GM23338 (cell line): Measurements from ENCODE around the gene CIB1. TPM values are rescaled to one million over a fixed set of nuclear protein-coding genes. Genes with fewer than 3 reads are reported as not detected.

Source experiments
- ATAC-seq: fragments of 200-7000 bp; cut with Tn5 transposase; 3 replicates; pipeline ENCODE4 v1.9.1; 2020
- DNase-seq: peaks from one replicate; pipeline ENCODE4 v3.0.0-alpha.2; 2015; ENCODE audit warnings: low spot score
- H2AFZ ChIP-seq: fragments of 200-600 bp; sonication (generic); 2 replicates; pipeline ENCODE4 v1.8.0; 2016; ENCODE audit warnings: antibody characterized with exemption, mild to moderate bottlenecking, moderate library complexity
- H3F3A ChIP-seq: fragments of 200-600 bp; sonication (generic); replicated peaks from 2 replicates; pipeline ENCODE4 v1.8.0; 2017; ENCODE audit warnings: antibody characterized with exemption, mixed run types, low read depth
- H3K27ac ChIP-seq: fragments of 200-600 bp; sonication (generic); 2 replicates; pipeline ENCODE4 v1.6.1; 2016; ENCODE audit warnings: low read depth
- H3K27me3 ChIP-seq: fragments of 200-600 bp; sonication (generic); 2 replicates; pipeline ENCODE4 v1.8.0; 2016; ENCODE audit warnings: mild to moderate bottlenecking, mixed run types, moderate library complexity; ENCODE audit not compliant: insufficient read depth
- H3K36me3 ChIP-seq: fragments of 200-600 bp; sonication (generic); 2 replicates; pipeline ENCODE4 v1.8.0; 2016; ENCODE audit warnings: mild to moderate bottlenecking; ENCODE audit not compliant: insufficient read depth
- H3K4me1 ChIP-seq: fragments of 200-600 bp; sonication (generic); 2 replicates; pipeline ENCODE4 v1.8.0; 2016; ENCODE audit warnings: mild to moderate bottlenecking, moderate library complexity; ENCODE audit not compliant: insufficient read depth
- H3K4me2 ChIP-seq: fragments of 200-600 bp; sonication (generic); 2 replicates; pipeline ENCODE4 v1.7.1; 2017; ENCODE audit warnings: mixed run types
- H3K4me3 ChIP-seq: fragments of 200-600 bp; sonication (generic); 2 replicates; pipeline ENCODE4 v1.6.1; 2016; ENCODE audit warnings: mixed run types
- H3K79me2 ChIP-seq: fragments of 200-600 bp; sonication (generic); replicated peaks from 2 replicates; pipeline ENCODE4 v1.8.0; 2017; ENCODE audit warnings: mild to moderate bottlenecking; ENCODE audit not compliant: insufficient read depth
- H3K9me2 ChIP-seq: fragments of 200-600 bp; sonication (generic); 2 replicates; pipeline ENCODE4 v1.8.0; 2017; ENCODE audit not compliant: insufficient read depth
- H4K20me1 ChIP-seq: fragments of 200-600 bp; sonication (generic); replicated peaks from 2 replicates; pipeline ENCODE4 v1.8.0; 2017; ENCODE audit warnings: mild to moderate bottlenecking; ENCODE audit not compliant: insufficient read depth
- H3K27ac Mint-ChIP-seq: 2 replicates; pipeline ENCODE4 v1.8.0; 2020; ENCODE audit warnings: inconsistent platforms, mild to moderate bottlenecking, moderate library complexity, mixed read lengths
- H3K27me3 Mint-ChIP-seq: 3 replicates; pipeline ENCODE4 v1.8.0; 2022; ENCODE audit warnings: low read depth, mild to moderate bottlenecking, moderate library complexity, mixed read lengths, inconsistent platforms; ENCODE audit not compliant: insufficient read depth, poor library complexity
- H3K36me3 Mint-ChIP-seq: 3 replicates; pipeline ENCODE4 v1.8.0; 2021; ENCODE audit warnings: low read depth, mild to moderate bottlenecking, inconsistent platforms, moderate library complexity, mixed read lengths
- H3K4me1 Mint-ChIP-seq: 3 replicates; pipeline ENCODE4 v1.8.0; 2020; ENCODE audit warnings: mild to moderate bottlenecking, inconsistent platforms, mixed read lengths
- H3K4me3 Mint-ChIP-seq: 3 replicates; pipeline ENCODE4 v1.8.0; 2021; ENCODE audit warnings: moderate library complexity, mild to moderate bottlenecking, inconsistent platforms, mixed read lengths
- H3K9me3 Mint-ChIP-seq: 3 replicates; pipeline ENCODE4 v1.8.0; 2020; ENCODE audit warnings: moderate library complexity, mild to moderate bottlenecking, inconsistent platforms, mixed read lengths
- JUNB ChIP-seq: IDR thresholded peaks from one replicate; pipeline ENCODE4 v1.6.1; 2016; ENCODE audit warnings: antibody characterized with exemption; ENCODE audit not compliant: unreplicated experiment
- NANOG ChIP-seq: IDR thresholded peaks from 2 replicates; pipeline ENCODE4 v1.6.1; 2016; ENCODE audit warnings: antibody characterized with exemption, borderline replicate concordance
- POLR2AphosphoS5 ChIP-seq: IDR thresholded peaks from 2 replicates; pipeline ENCODE4 v1.6.1; 2016; ENCODE audit warnings: antibody characterized with exemption, low read depth
- polyA plus RNA-seq: library from polyadenylated mRNA; unstranded; fragments of >200 nt; fragmentation: Nextera tagmentation; extraction: Ambion mirVana; gene quantifications from 2 replicates; pipeline ENCODE4 v1.2.1, GENCODE V29; 2016
- total RNA-seq: library from RNA; depleted of rRNA; stranded (reverse); fragments of >200 nt; shearing (Covaris generic); gene quantifications from 2 replicates; pipeline ENCODE4 v1.2.3, GENCODE V29; 2014
- TF ChIP-seq, protein P1 (sequence below): IDR thresholded peaks from 2 replicates; pipeline ENCODE4 v1.6.1; 2016; ENCODE audit warnings: antibody characterized with exemption

The CIB1 gene
- total and polyA plus RNA-seq, 2 experiments from 2014 or later: 9.8 to 35.9 TPM

DNA sequence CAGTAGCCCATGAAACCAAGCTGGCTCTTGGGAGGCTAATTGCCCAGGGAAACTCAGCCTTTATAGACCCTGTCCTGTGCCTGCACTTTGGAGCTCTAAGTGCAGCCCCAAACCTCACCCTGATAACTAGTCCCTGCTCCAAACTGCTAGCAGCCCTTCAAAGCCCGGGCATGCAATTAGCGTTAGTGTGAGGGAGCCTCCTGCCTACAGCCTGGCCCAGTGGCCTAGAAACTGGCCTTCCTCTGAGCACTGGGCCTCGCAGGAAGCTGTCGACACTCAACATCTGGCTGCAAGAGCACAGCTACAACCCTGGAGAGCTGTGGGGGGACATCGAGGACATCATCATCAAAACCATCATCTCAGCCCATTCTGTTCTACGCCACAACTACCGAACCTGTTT is 24.0 kb upstream of the CIB1 start:
- H3K4me2 ChIP-seq: no peak overlapping the region
- ATAC-seq (no peak), DNase-seq (no peak)
- H3K4me1 Mint-ChIP-seq: peaks cover 7% of the 10 kb centered on the region
- no peaks in the 10 kb centered on the region for H3K9me2 ChIP-seq
- no peaks in the 10 kb centered on the region for H4K20me1 ChIP-seq
- no peaks in the 10 kb centered on the region for H3K79me2 ChIP-seq
- no peaks in the 10 kb centered on the region for H3K27me3 ChIP-seq
- H3K27me3 Mint-ChIP-seq: peaks cover 2% of the 10 kb centered on the region
- H3F3A ChIP-seq: no peaks in the 10 kb centered on the region
- no peak overlapping the region for H3K27ac Mint-ChIP-seq
- H2AFZ ChIP-seq: no peak overlapping the region
- no peak overlapping the region for H3K4me3 ChIP-seq
- H3K9me3 Mint-ChIP-seq: no peaks in the 10 kb centered on the region; the same call in 2 of the 3 replicates
- no peak for TF ChIP-seq JUNB
- H3K4me1 ChIP-seq: no peaks in the 10 kb centered on the region
- no peak overlapping the region for H3K27ac ChIP-seq
- H3K4me3 Mint-ChIP-seq: no peak overlapping the region
- H3K36me3 Mint-ChIP-seq: no peaks in the 10 kb centered on the region
- no peaks in the 10 kb centered on the region for H3K36me3 ChIP-seq

DNA sequence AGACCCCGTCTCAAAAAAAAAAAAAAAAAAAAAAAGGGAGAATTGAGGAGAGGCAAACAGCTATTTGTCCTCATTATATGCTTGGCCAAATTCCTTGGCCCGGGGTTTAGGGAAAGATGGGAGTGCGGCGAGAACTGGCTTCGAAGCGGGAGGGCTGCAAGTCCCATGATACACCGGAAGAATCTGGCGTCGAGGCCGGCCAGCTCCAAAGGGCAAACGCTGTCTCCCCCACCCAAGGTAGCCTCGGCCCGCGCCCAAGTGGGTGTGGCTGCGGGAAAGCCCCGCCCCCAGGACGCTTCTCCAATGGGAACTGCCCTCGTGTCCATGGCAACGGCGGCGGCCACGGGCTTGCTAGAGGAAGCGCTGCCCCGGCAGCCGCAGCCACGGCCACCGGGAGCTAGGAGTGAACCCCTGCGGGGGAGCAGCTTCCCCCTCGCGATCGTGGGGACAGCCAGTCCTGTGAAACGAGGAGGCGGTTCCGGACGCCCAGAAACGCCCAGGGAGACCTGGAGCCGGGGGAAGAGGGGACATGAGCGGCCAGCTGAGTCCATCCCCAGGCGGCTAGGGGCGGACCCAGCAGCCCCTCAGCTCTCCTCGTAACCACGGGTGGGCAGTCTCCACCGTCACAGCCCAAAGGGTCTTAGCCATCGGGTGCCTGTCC is 15.6 kb upstream of the CIB1 start, which contains the start of gene TTLL13:
Gene TTLL13, plus strand, starts transcription at position 354 of the 661 bp plus-strand sequence. CDS start 1,075 bp downstream, outside the sequence.
- Mint-ChIP-seq H3K27ac (no peak within 1 kb of the TSS), H3K4me1 (peaks cover 3% of the 10 kb centered on the region; the same call in 2 of the 3 replicates)

DNA sequence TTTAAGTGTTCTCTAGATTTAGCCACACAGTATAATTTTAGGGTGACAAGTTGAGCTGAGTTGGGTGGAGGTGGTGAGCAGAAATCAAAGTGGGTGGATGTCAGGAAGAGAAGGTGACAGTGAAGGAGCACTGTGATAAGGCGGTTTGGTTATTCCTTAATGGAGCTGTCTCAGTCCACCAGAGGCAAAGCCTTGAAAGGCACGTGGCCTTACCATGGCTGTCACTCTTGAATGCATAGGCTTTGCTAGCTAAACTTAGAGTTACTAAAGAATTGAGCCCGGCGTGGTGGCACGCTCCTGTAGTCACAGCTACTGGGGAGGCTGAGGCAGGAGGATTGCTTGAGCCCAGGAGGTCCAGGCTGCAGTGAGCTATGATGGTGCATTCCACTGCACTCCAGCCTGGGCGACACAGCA is 15.1 kb upstream of the CIB1 start:
- peak; percentile 21 for DNase-seq
- H3K9me3 Mint-ChIP-seq: no peaks in the 10 kb centered on the region
- Histone ChIP-seq H3K27me3 (no peaks in the 10 kb centered on the region; the same call in 1 of the 2 replicates), H3K79me2 (no peaks in the 10 kb centered on the region), H3K4me1 (no peaks in the 10 kb centered on the region), H3K4me2 (peak overlapping the region; percentile 89; the same call in 1 of the 2 replicates), H3K4me3 (peak overlapping the region; percentile 77), H4K20me1 (no peaks in the 10 kb centered on the region), H3F3A (0 out of 2 replicates have a peak, but pooled peaks cover 4% of the 10 kb centered on the region), H3K36me3 (no peaks in the 10 kb centered on the region), H3K27ac (no peak overlapping the region), H2AFZ (no peak overlapping the region), H3K9me2 (no peaks in the 10 kb centered on the region)
- no peaks in the 10 kb centered on the region; the same call in 2 of the 3 replicates for H3K36me3 Mint-ChIP-seq
- ATAC-seq: no peak
- H3K27me3 Mint-ChIP-seq: peaks cover 8% of the 10 kb centered on the region
- peak overlapping the region; percentile 73 for H3K4me3 Mint-ChIP-seq
- H3K4me1 Mint-ChIP-seq: peaks cover 3% of the 10 kb centered on the region; the same call in 2 of the 3 replicates
- H3K27ac Mint-ChIP-seq: no peak overlapping the region
- no peak for TF ChIP-seq NANOG

More for the DNA sequence above, 15.6 kb upstream of the CIB1 start, which contains the start of gene TTLL13:
- Mint-ChIP-seq H3K9me3 (no peaks in the 10 kb centered on the region), H3K27me3 (peaks cover 8% of the 10 kb centered on the region), H3K36me3 (no peaks in the 10 kb centered on the region; the same call in 2 of the 3 replicates), H3K4me3 (peak within 1 kb of the TSS; percentile 73)
- H3K79me2 ChIP-seq: no peaks in the 10 kb centered on the region
- H3F3A ChIP-seq: 0 out of 2 replicates have a peak, but pooled peaks cover 4% of the 10 kb centered on the region
- DNase-seq (peak; percentile 97), ATAC-seq (peak; percentile 96)
- TF ChIP-seq, protein P1, sequence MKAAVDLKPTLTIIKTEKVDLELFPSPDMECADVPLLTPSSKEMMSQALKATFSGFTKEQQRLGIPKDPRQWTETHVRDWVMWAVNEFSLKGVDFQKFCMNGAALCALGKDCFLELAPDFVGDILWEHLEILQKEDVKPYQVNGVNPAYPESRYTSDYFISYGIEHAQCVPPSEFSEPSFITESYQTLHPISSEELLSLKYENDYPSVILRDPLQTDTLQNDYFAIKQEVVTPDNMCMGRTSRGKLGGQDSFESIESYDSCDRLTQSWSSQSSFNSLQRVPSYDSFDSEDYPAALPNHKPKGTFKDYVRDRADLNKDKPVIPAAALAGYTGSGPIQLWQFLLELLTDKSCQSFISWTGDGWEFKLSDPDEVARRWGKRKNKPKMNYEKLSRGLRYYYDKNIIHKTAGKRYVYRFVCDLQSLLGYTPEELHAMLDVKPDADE: no peak
- peak; percentile 43; the same call in 1 of the 2 replicates for TF ChIP-seq POLR2AphosphoS5
- peak within 1 kb of the TSS; percentile 77 for H3K4me3 ChIP-seq
- H3K4me1 ChIP-seq: no peaks in the 10 kb centered on the region
- no peaks in the 10 kb centered on the region for H3K36me3 ChIP-seq
- peak within 1 kb of the TSS; percentile 89 for H3K4me2 ChIP-seq
- H3K27ac ChIP-seq: no peak within 1 kb of the TSS
- no peaks in the 10 kb centered on the region for H4K20me1 ChIP-seq
- H2AFZ ChIP-seq: peak within 1 kb of the TSS; percentile 95
- no peaks in the 10 kb centered on the region; the same call in 1 of the 2 replicates for H3K27me3 ChIP-seq
- H3K9me2 ChIP-seq: no peaks in the 10 kb centered on the region
